ENCODE results near the gene SAMM50. TPM values are rescaled to one million over a fixed set of nuclear protein-coding genes. Genes with fewer than 3 reads are reported as not detected.
"Not testable (repeated sequence)": the region's sequence is repeated elsewhere in the genome, so short reads cannot be mapped to it uniquely, and the experiment has no call there.

Gene SAMM50
- total RNA-seq, 4 donors from 2014 or later, result 24.3 to 29.4 (median 28.1) TPM

GRCh38 chr22:44012162-44012561 lies 56.9 kb downstream of the SAMM50 start:
- Histone ChIP-seq H3K4me3 (no peak overlapping the region), H3K9me3 (no peaks in the 10 kb centered on the region), H3K4me1 (no peaks in the 10 kb centered on the region), H3K27ac (no peak overlapping the region), H3K36me3 (peaks cover 0 to 4% (median 0%) of the 10 kb centered on the region in 3 donors), H3K27me3 (no peaks in the 10 kb centered on the region)
- DNase-seq (ENCODE audit: low spot score in 2 of 2), result no peak
- WGBS, 2 donors, result 75 to 87% methylated on average over 5 of the region's 5 CpGs
- TF ChIP-seq, protein P1, sequence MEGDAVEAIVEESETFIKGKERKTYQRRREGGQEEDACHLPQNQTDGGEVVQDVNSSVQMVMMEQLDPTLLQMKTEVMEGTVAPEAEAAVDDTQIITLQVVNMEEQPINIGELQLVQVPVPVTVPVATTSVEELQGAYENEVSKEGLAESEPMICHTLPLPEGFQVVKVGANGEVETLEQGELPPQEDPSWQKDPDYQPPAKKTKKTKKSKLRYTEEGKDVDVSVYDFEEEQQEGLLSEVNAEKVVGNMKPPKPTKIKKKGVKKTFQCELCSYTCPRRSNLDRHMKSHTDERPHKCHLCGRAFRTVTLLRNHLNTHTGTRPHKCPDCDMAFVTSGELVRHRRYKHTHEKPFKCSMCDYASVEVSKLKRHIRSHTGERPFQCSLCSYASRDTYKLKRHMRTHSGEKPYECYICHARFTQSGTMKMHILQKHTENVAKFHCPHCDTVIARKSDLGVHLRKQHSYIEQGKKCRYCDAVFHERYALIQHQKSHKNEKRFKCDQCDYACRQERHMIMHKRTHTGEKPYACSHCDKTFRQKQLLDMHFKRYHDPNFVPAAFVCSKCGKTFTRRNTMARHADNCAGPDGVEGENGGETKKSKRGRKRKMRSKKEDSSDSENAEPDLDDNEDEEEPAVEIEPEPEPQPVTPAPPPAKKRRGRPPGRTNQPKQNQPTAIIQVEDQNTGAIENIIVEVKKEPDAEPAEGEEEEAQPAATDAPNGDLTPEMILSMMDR (IDR thresholded peaks at IDR 0.05), result no peak
- TF ChIP-seq POLR2A (IDR thresholded peaks at IDR 0.05) (no peak), EP300 (IDR thresholded peaks at IDR 0.05) (peak in 1 of 2 donors; percentile 28)

- TF ChIP-seq, protein P1 (IDR thresholded peaks at IDR 0.05), result no peak
- TF ChIP-seq POLR2A (IDR thresholded peaks at IDR 0.05) (no peak), EP300 (IDR thresholded peaks at IDR 0.05) (no peak)
- no peak for DNase-seq (ENCODE audit: low spot score in 2 of 2)
Observed at GRCh38 chr22:44012591-44012990, 57.3 kb downstream of the SAMM50 start.

DNA sequence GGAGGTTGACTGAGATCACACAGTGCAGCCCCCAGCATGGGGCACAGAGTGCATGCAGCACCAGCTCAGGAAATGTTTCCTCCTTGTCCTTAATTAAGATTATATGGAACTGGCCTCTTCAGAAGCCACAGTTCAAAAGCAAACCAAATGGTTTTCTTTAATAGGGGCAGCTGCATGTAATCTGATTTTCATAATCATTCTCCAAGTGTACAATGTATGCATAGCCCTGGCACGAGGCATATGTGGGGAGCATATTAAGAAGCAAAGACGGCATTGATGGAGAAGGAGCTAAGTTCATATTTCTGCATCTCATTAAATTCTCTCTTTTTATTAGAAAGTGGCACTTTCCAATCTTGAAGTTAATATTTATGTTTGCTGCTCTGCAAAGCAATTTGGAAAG lies 59.0 kb downstream of the SAMM50 start:
- H3K9me3 ChIP-seq, result no peaks in the 10 kb centered on the region
- no peaks in the 10 kb centered on the region for H3K36me3 ChIP-seq
- TF ChIP-seq EP300 (IDR thresholded peaks at IDR 0.05) (no peak), POLR2A (IDR thresholded peaks at IDR 0.05) (no peak)
- TF ChIP-seq, protein P1 (IDR thresholded peaks at IDR 0.05), result no peak
- no peak overlapping the region for H3K4me3 ChIP-seq
- no peaks in the 10 kb centered on the region for H3K4me1 ChIP-seq
- DNase-seq (ENCODE audit: low spot score in 2 of 2), result no peak
- H3K27me3 ChIP-seq, result no peaks in the 10 kb centered on the region
- H3K27ac ChIP-seq, result no peak overlapping the region
- 44 to 52% methylated on average over 2 of the region's 2 CpGs for WGBS, 2 donors

More at GRCh38 chr22:44012591-44012990, 57.3 kb downstream of the SAMM50 start:
- Histone ChIP-seq H3K27ac (no peak overlapping the region), H3K9me3 (no peaks in the 10 kb centered on the region), H3K4me3 (no peak overlapping the region), H3K36me3 (no peaks in the 10 kb centered on the region), H3K4me1 (no peaks in the 10 kb centered on the region), H3K27me3 (no peaks in the 10 kb centered on the region)
- 84 to 91% methylated on average over 7 of the region's 7 CpGs for WGBS, 2 donors

GRCh38 chr22:44016586-44016985 lies 61.3 kb downstream of the SAMM50 start:
- not testable (repeated sequence) for H3K27me3 ChIP-seq; H3K27ac ChIP-seq; H3K4me3 ChIP-seq; H3K4me1 ChIP-seq; H3K36me3 ChIP-seq; DNase-seq (ENCODE audit: low spot score in 2 of 2); H3K9me3 ChIP-seq
- 86 to 90% methylated on average over 3 of the region's 3 CpGs for WGBS, 2 donors

DNA sequence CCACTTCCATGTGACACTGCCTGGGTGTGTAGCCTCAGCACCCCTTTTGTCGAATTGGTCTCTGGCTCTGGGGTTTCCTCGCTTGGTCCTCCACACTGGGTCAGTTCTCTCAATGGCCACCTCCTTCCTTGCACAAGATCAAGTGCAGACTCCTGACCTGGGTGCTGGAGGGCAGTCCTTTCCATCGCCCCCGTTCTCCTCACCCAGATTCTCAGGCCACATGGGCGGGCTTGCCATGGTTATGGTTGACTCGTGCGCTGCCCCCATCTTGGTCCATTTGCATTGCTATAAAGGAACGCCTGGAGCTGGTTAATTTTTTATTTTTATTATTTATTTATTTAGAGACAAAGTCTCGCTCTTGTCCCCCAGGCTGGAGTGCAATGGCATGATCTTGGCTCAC lies 63.4 kb downstream of the SAMM50 start:
- Histone ChIP-seq H3K27ac (no peak overlapping the region), H3K9me3 (no peaks in the 10 kb centered on the region), H3K27me3 (peaks cover 0 to under 1% of the 10 kb centered on the region in 2 donors), H3K36me3 (no peaks in the 10 kb centered on the region), H3K4me1 (peaks cover 0 to 2% (median 0%) of the 10 kb centered on the region in 4 donors), H3K4me3 (no peak overlapping the region)
- WGBS, 2 donors, result 96 to 97% methylated on average over 9 of the region's 9 CpGs
- DNase-seq (ENCODE audit: low spot score in 2 of 2), result no peak
- TF ChIP-seq EP300 (IDR thresholded peaks at IDR 0.05) (no peak), POLR2A (IDR thresholded peaks at IDR 0.05) (no peak)
- TF ChIP-seq, protein P1 (IDR thresholded peaks at IDR 0.05), result no peak

- Histone ChIP-seq H3K4me3 (no peak overlapping the region), H3K27ac (no peak overlapping the region), H3K36me3 (no peaks in the 10 kb centered on the region), H3K4me1 (peaks cover 0 to 5% (median 0%) of the 10 kb centered on the region in 4 donors), H3K9me3 (no peaks in the 10 kb centered on the region), H3K27me3 (peaks cover 0 to 4% of the 10 kb centered on the region in 2 donors)
- TF ChIP-seq POLR2A (IDR thresholded peaks at IDR 0.05), result no peak
- no peak for TF ChIP-seq EP300 (IDR thresholded peaks at IDR 0.05)
- TF ChIP-seq, protein P1 (IDR thresholded peaks at IDR 0.05), result no peak
- 89 to 95% methylated on average over 10 of the region's 10 CpGs for WGBS, 2 donors
- no peak for DNase-seq (ENCODE audit: low spot score in 2 of 2)
Observed at GRCh38 chr22:44019416-44019815, 64.2 kb downstream of the SAMM50 start.
